HG03378 (cell line): Measurements from ENCODE around the gene SLC16A13.
"Not testable (repeated sequence)": the region's sequence is repeated elsewhere in the genome, so short reads cannot be mapped to it uniquely, and the experiment has no call there.

Experiments
- ATAC-seq: cut with Tn5 transposase; IDR thresholded peaks from one replicate; pipeline ENCODE4 v1.9.1; 2021; ENCODE audit warnings: mild to moderate bottlenecking, moderate library complexity; ENCODE audit not compliant: unreplicated experiment

The SLC16A13 gene

GRCh38 chr17:7026471-7027115 is 9.2 kb upstream of the SLC16A13 start:
- ATAC-seq, result no peak

- no peak for ATAC-seq
Measured at GRCh38 chr17:7027335-7027734, 8.5 kb upstream of the SLC16A13 start.

- ATAC-seq, result no peak
Measured at GRCh38 chr17:7029096-7029495, 6.7 kb upstream of the SLC16A13 start.

- no peak for ATAC-seq
Measured at GRCh38 chr17:7029659-7030058, 6.2 kb upstream of the SLC16A13 start.

- ATAC-seq, result no peak
Measured at GRCh38 chr17:7034955-7035590, 742 bp upstream of the SLC16A13 start.

- ATAC-seq, result no peak
Measured at GRCh38 chr17:7038025-7038862, 2.4 kb downstream of the SLC16A13 start.

- ATAC-seq, result no peak
Measured at GRCh38 chr17:7039832-7040231, 4.0 kb downstream of the SLC16A13 start.

- ATAC-seq, result no peak
Measured at GRCh38 chr17:7041607-7042500, 6.0 kb downstream of the SLC16A13 start.

GRCh38 chr17:7042501-7043181 is 6.8 kb downstream of the SLC16A13 start:
- ATAC-seq, result no peak

GRCh38 chr17:7043182-7043496 is 7.3 kb downstream of the SLC16A13 start:
- ATAC-seq, result no peak

GRCh38 chr17:7043497-7044198 is 7.8 kb downstream of the SLC16A13 start, which contains the start of gene SLC16A11:
Gene SLC16A11 (minus strand): TSS chr17:7044092. CDS start chr17:7043513, 579 bp downstream.
- no peak for ATAC-seq

- no peak for ATAC-seq
Measured at GRCh38 chr17:7045492-7046126, 9.8 kb downstream of the SLC16A13 start.

GRCh38 chr17:7046127-7046724 is 10.4 kb downstream of the SLC16A13 start:
- no peak for ATAC-seq

- not testable (repeated sequence) for ATAC-seq
Measured at GRCh38 chr17:7046725-7047397, 11.0 kb downstream of the SLC16A13 start.

- ATAC-seq, result no peak
Measured at GRCh38 chr17:7047566-7047965, 11.8 kb downstream of the SLC16A13 start.

GRCh38 chr17:7048968-7049367 is 13.2 kb downstream of the SLC16A13 start:
- no peak for ATAC-seq

- ATAC-seq, result not testable (repeated sequence)
Measured at GRCh38 chr17:7050583-7050982, 14.8 kb downstream of the SLC16A13 start.

GRCh38 chr17:7056386-7056785 is 20.6 kb downstream of the SLC16A13 start:
- ATAC-seq, result no peak
